ENCODE data around the gene PLA2R1. TPM values are rescaled to one million over a fixed set of nuclear protein-coding genes. Genes with fewer than 3 reads are reported as not detected.

The PLA2R1 gene
- total RNA-seq, 4 donors from 2014 or later, result 1.4 to 18.2 (median 14.6) TPM

DNA sequence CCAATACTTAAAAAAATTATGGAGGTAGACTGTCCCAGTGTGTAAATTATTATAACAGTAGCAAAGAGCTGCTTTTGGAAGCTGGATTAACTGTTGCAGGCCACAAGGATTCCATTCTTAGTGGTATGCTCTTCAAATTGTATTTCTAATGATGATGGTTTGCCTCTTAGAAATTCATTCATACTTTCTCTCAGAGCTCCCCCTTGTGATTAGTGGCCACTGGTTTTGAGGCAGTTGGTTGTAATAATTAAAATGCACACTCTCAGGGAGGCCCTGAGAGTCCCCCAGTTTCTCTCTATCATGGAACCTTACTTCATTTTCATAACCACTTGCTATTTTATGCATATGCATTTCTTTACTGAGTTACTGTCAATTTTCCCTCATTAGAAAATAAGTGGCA lies 122.5 kb downstream of the PLA2R1 start:
- H3K4me1 ChIP-seq, result peaks cover 0 to 7% (median 0%) of the 10 kb centered on the region in 4 donors
- no peak for DNase-seq
- in situ Hi-C loops (cut with MboI; ENCODE audit: low pct_ligation_motif_present in 1 of 4, low pct_unique_long_range_greater_than_20kb in 1 of 4, low sequenced_read_pairs in 3 of 4), result no loop called here
- TF ChIP-seq CTCF (IDR thresholded peaks at IDR 0.05), result no peak
- intact Hi-C loops (cut with DNase I; ENCODE audit: low total_unique reads), result no loop called here
- no peak overlapping the region for H3K27ac ChIP-seq
- H3K27me3 ChIP-seq, result no peaks in the 10 kb centered on the region
- no peaks in the 10 kb centered on the region for H3K36me3 ChIP-seq
- no peak overlapping the region for H3K4me3 ChIP-seq
- H3K9me3 ChIP-seq, result no peaks in the 10 kb centered on the region

DNA sequence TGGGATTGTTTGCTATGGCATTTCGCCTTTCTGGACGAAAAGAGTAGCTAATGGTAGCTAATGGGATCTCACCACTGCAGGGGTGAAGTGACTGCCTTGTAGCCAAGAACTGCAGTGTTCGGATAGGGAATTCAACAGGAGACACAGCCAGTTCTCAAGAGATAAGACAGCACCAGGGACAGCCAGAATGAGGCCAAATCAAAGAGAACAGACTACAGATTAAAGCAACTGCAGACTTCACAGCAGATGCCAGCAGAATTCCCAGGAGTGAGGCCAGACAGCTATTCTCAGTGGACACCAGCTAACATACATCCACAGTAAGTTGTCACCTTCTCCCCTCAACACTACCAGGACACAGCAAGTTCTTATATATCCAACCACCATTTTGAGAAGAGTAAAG lies 124.0 kb downstream of the PLA2R1 start:
- Histone ChIP-seq H3K9me3 (no peaks in the 10 kb centered on the region), H3K4me3 (no peak overlapping the region), H3K36me3 (no peaks in the 10 kb centered on the region), H3K27me3 (no peaks in the 10 kb centered on the region), H3K27ac (no peak overlapping the region), H3K4me1 (peaks cover 0 to 13% (median 1%) of the 10 kb centered on the region in 4 donors)
- in situ Hi-C loops (cut with MboI; ENCODE audit: low pct_ligation_motif_present in 1 of 4, low pct_unique_long_range_greater_than_20kb in 1 of 4, low sequenced_read_pairs in 3 of 4) (no loop called here), intact Hi-C loops (cut with DNase I; ENCODE audit: low total_unique reads) (no loop called here)
- no peak for DNase-seq
- WGBS, 2 donors (ENCODE audit: low coverage in 1 of 2), result 91 to 100% methylated on average over 2 to 3 of the region's 3 CpGs
- no peak for TF ChIP-seq CTCF (IDR thresholded peaks at IDR 0.05)

DNA sequence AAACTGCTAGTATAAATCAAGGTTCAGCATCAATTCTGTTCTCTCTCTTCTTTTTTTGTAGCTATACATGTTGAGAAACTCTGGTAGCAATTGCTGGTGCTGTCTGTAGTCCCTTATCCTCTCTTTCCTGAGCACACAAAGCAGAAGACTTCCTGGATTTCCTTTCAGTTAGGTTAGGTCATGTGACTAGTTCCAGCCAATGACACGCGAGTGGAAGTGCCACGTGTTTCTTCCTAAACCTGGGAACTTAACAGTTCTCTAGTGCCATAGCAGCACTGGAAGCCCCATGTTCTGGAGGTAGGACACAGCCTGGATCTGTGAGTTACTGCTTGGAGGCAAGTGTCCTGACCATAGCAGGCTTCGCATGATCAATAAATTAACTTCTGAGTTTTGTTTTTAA lies 125.9 kb downstream of the PLA2R1 start:
- in situ Hi-C loops (cut with MboI; ENCODE audit: low pct_ligation_motif_present in 1 of 4, low pct_unique_long_range_greater_than_20kb in 1 of 4, low sequenced_read_pairs in 3 of 4), result no loop called here

GRCh38 chr2:159933727-159934049 lies 128.7 kb downstream of the PLA2R1 start:
- Histone ChIP-seq H3K27ac (no peak overlapping the region), H3K9me3 (no peaks in the 10 kb centered on the region), H3K4me3 (no peak overlapping the region), H3K4me1 (peaks cover 0 to 8% (median 1%) of the 10 kb centered on the region in 4 donors), H3K36me3 (no peaks in the 10 kb centered on the region), H3K27me3 (no peaks in the 10 kb centered on the region)
- 30 to 31% methylated on average over 2 of the region's 2 CpGs for WGBS, 2 donors (ENCODE audit: low coverage in 1 of 2)
- intact Hi-C loops (cut with DNase I; ENCODE audit: low total_unique reads), result no loop called here
- TF ChIP-seq CTCF (IDR thresholded peaks at IDR 0.05), result no peak
- TF ChIP-seq POLR2A (IDR thresholded peaks at IDR 0.05), result no peak
- no peak for TF ChIP-seq POLR2AphosphoS5 (IDR thresholded peaks at IDR 0.05)
- in situ Hi-C loops (cut with MboI; ENCODE audit: low pct_ligation_motif_present in 1 of 4, low pct_unique_long_range_greater_than_20kb in 1 of 4, low sequenced_read_pairs in 3 of 4), result no loop called here
- no peak for DNase-seq

More for the DNA sequence above, 125.9 kb downstream of the PLA2R1 start:
- Histone ChIP-seq H3K9me3 (no peaks in the 10 kb centered on the region), H3K36me3 (no peaks in the 10 kb centered on the region), H3K4me1 (peaks cover 0 to 8% (median 1%) of the 10 kb centered on the region in 4 donors), H3K27ac (no peak overlapping the region), H3K4me3 (no peak overlapping the region), H3K27me3 (no peaks in the 10 kb centered on the region)
- no peak for DNase-seq
- WGBS, 2 donors (ENCODE audit: low coverage in 1 of 2), result 86 to 95% methylated on average over 4 of the region's 4 CpGs
- intact Hi-C loops (cut with DNase I; ENCODE audit: low total_unique reads), result no loop called here
- TF ChIP-seq POLR2AphosphoS5 (IDR thresholded peaks at IDR 0.05) (no peak), POLR2A (IDR thresholded peaks at IDR 0.05) (no peak), CTCF (IDR thresholded peaks at IDR 0.05) (no peak), EP300 (IDR thresholded peaks at IDR 0.05; ENCODE audit: low read depth) (no peak)

All from transverse colon (tissue), 4 donors.